GM18505 (cell line): ENCODE data around the gene SPHKAP.

ENCODE experiments used
- ATAC-seq: cut with Tn5 transposase; IDR thresholded peaks from one replicate; pipeline ENCODE4 v1.9.1; 2021; ENCODE audit not compliant: unreplicated experiment
- POLR2A ChIP-seq: IDR thresholded peaks from 4 replicates; pipeline ENCODE4 v1.6.1; 2011; ENCODE audit warnings: borderline replicate concordance; ENCODE audit not compliant: insufficient read depth, insufficient read length; ENCODE audit errors: extremely low read depth

The SPHKAP gene

DNA sequence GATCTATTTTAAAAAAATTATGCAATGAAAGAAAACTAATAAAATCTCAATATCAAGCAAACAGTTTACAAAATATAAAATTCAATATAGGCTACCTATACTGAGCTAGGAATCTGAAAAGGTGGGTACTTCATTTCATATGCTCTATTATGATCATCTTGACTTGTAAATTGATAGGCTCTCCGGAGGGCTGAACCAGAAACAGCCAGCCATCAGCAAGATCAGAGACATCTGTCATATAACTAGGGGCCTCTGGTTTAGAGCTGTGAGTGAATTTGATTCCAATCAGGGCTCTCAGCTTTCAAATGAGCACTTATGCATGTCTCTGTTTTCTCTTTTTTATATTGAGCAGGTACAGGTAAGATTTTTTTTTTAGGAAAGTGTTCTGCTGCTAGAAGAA lies 114.2 kb downstream of the SPHKAP start:
- no peak for ATAC-seq
- no peak for TF ChIP-seq POLR2A

DNA sequence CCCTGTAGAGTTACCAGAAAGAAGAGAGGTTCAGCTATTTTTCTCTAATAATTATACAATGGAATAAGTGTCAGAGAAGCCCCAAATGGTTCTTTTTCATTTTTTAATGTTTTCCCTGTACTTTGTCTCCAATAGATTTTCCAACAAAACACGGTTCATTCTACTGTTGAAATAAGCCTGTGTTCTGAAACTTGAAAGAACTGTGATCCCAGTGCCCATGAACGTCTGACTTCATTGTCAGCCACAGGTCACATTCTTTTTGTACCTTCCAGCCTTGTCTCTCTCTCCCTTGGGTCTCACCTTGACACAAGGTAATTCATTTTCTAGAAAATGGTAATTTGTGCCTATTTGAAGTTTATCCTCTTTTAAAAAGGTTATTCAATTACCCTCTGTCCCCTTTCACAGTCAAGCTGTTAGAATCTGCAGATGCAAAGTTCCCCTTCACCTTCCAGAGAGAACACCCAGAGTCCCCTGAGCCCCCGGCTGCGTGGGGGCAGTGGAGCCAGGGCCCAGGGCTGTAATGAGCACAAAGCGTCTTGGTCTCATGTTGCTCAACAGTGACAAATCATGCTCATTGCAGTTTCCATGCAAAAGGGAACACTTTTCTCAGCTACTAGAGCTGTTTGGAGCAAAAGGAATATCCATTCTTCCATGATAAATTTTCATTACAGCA lies 115.2 kb downstream of the SPHKAP start:
- TF ChIP-seq POLR2A: no peak
- ATAC-seq: no peak

DNA sequence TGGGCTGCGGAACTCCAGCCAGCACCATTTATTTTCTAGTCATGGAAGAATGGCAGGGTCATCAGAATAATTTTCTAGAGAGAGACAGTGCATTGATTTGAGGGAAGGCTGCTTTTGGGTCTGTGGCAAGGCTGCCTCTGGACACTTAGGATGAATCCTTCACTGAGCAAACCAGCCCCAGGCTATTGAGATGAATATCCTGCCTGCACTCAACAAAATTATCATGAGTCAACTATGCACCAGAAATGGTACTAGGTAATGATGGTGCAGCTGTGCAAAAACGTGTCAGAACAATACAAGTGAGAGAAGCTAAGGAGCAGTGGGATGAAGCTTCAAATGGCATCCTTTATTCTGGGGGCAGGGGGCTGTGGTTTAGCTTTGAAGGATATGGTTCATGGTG lies 115.8 kb downstream of the SPHKAP start:
- no peak for ATAC-seq
- TF ChIP-seq POLR2A: no peak

DNA sequence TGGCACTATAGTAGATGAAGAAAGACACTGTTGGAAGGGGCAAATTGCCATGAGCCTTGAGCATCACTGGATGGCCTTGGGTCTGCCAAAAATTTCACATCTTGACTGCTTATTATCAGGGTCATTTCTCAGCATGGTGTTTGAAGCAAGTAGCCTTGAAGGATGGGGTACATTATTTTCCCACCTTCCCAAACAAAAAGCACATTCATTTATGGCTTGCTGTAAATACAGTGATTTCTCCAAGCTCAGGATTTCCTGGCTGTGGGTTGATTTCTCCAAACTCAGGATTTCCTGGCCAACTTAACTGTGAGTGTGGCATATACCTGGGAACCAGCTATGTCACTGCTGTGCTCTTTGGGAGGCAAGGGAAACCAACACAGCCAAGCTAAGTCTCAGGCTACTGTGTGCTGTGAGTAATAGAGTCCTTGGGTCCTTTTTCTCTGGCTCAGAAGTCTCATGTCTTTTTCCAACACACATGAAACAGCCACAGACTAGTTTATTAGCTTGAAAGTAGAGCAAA lies 116.6 kb downstream of the SPHKAP start:
- TF ChIP-seq POLR2A: no peak
- ATAC-seq: no peak

DNA sequence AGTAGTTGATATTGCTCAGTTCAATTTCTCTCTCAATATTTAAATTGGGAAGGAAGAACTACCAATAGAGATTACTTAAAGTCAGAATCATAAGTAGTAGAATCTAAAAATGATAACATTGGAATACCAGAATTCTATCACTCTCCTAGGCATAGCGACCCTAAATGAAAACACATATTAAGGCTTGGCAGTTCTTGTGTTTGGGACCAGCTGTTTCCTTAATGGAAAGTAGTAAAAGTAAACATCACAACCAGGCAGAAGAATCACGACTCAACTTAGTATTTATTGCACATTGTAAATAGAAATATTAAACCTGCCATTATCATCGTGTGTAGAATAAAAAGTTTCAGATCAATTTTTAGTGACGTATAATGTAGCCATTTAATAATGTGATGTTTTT lies 117.5 kb downstream of the SPHKAP start:
- no peak for ATAC-seq

DNA sequence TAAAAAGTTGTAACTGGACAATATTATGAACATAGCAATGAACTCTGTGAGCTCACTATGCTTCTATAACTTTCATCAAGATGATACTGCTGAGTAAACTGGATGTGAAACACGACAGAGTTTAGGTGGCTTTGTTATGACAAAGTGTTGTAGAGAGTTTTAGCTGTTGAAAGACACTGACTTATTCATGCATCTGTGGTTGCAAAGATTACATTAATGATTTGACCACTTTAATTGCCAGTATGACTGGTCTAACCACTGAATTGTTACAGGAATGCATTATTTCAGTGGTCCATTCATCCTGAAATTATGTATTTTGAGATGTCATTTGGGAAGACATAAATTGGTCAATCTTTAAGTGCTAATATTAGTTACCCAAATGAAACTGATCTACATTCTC lies 117.9 kb downstream of the SPHKAP start:
- no peak for ATAC-seq
- TF ChIP-seq POLR2A: no peak

More for the DNA sequence above, 117.5 kb downstream of the SPHKAP start:
- TF ChIP-seq POLR2A: no peak

DNA sequence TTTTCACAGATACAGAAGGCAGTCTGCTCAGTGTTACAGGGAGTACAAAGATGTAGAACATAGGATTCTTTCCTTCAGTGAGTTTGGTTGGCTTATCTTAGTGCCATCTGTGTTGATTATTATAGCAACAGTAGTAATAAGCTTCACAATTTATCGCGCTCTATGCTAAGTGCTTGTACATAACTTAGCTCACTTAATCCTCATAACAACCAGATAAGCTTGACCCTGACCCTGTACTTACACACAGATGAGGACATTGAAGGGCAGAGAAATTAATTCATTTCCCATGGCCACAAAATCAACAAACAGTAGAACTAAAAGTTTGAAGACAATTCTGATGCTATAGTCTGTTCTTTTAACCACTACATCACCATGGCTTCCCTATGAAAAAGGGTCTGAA lies 121.8 kb downstream of the SPHKAP start:
- no peak for ATAC-seq
- TF ChIP-seq POLR2A: no peak

DNA sequence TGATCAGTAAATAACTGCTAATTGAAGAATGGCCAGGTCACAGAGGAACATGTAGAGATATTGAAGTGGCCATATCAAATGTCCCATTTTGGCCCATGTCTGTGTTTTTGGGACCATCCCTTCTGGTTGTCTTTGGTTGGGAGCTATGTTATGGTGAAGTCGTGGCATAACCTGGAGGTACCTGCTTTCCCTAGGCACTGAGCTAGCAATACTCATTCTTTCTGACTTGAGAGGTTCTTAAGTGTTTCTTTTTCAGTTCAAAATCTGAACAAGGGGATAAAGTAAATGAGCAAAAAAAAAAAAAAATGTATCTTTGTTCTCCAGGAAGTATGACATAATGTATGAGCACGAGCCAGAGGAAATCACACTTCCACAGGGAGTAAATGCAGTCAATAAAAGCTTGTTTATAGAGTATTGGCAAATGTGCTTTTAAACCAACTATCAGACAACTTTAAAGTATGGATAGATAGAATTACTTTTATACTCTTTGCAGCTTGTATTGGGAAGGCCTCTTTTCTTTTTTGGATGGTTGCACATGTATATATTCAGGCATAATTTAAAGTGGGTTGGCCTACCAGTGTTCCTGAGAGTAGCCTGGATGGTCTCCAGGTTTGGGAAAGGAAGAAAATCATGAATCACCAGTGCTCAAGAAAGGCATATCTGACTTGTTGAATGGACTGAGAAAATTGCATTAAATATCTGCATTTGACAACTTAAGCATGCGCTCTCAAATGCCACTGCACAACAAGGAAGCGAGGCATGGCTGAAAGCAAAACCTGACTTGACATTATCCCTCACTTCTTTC lies 125.0 kb downstream of the SPHKAP start:
- ATAC-seq: no peak
- no peak for TF ChIP-seq POLR2A

DNA sequence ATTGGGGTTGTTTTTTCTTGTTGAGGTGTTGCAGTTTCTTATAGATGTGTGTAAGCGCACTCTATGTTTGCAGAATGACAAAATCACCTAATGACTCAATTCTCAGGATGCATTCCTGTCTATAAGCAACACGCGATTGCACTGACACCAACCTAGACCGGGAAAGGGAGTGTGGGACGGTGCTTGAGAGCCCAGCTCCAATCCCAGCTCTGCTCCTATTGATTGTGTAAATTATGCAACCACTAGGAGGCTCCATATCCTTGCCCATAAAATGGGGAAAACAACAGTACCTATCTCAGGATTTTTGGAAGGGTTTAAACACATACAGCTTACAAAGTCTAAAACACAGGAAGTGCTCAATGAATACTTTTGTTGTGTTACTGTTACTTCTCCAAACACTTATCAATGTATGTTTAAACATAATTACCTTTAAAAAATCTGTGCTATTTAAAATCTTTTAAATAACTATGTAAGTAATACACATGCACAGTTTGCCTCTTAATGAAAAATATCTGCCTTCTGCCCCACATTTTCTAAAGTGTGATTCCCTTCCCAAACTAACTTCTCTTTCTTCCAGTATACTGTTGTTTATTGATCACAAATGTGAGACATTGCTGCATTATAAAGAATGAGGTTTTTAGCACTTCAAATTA lies 132.5 kb downstream of the SPHKAP start:
- TF ChIP-seq POLR2A: no peak
- ATAC-seq: no peak

DNA sequence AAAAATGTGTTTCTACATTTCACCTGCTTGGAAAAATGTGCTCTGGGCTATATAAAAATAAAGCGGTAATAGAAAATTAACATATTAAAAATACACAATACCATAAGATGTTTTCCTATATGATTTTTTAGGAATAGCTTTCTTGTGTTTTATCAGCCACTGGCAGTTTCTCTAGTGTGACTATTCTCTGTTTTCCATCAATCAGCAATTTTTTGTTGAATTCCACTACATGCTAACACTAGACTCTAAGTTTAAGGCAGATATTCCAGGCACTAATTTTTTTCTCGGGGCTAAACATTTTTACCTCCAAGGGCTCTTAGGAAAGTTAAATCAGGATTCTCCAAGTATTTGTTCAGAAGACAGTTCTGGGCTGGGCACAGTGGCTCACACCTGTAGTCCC lies 140.5 kb downstream of the SPHKAP start:
- no peak for TF ChIP-seq POLR2A
- ATAC-seq: no peak

DNA sequence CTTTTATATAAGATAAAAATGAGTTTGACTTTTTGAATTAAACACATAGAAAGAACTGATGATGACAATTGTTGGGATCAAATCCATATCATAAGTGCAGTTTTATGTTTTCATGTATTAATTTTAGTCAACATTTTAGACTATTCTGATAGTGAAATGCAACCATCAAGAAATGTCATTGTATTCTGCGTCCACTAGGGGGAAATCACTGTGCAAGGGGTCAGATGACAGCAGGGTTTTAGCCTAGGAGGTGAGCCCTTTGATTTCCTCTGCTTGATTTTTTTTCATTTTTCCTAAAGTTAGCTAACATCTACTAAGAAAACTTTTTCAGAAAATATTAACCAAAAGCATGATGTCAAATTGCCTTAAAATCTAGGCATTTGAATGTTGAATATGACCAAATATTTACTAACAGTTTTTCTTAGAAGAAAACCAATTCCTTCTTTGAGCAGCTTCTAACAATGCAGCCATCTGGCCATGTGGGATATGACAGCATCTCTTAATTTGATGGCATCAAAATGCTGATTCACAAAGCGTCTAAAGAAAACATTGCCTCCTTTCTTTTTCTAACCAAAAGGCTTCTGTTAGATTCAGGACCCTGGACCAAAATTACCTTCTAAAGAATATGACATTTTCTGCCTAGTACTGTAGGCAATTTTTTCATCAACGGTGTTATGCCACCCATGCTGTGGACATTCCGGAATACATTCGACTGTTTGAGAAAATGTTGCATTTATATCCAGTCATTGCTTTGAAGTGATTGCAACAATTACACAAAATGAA lies 141.5 kb downstream of the SPHKAP start:
- ATAC-seq: peak; percentile 79
- TF ChIP-seq POLR2A: no peak

DNA sequence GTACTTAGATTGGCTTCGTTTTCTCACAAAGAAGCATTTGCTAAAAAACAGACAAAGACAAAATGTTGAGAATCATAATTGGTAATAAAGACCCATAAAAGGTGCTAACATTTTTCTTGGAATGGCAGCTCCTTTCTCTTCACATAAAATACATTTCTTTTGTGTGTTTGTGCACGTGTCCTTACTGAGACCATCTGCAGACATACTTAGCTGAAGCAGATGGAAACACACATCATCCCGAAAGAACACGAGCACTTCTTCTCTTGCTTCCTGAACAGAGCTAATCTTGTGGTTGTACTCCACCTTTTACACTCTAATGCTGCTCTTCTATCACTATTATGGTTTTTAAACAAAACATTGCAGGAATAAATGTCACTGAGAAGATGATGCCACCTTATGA lies 142.5 kb downstream of the SPHKAP start:
- ATAC-seq: no peak
- no peak for TF ChIP-seq POLR2A

DNA sequence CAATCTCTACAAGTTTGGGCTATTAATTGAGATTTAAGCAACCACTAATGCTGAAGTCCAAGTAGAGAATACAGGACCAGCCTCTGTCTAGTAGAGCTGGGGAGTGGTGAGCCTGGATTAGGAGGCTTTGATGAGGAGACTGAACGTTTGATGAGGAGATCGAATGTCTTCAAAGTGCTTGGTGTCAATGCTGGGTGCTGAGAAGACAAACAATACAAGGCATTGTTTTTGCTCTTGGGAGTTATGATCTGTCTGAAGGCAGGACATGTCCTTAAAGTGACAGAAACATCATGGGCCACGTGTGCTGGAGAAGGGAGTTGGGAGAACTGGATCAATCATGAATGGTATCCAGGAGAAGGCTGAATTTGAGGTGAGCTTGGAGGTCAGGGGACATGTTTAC lies 143.6 kb downstream of the SPHKAP start:
- TF ChIP-seq POLR2A: no peak
- ATAC-seq: no peak
